Panc1 (cell line): ENCODE measurements around the gene CAMKK2.

Experiments used
- CTCF ChIP-seq: fragments of 450-650 bp; IDR thresholded peaks from 2 replicates; pipeline ENCODE4 v1.5.1; 2017; ENCODE audit warnings: mild to moderate bottlenecking
- POLR2AphosphoS5 ChIP-seq: IDR thresholded peaks from 2 replicates; pipeline ENCODE4 v1.6.1; 2012; ENCODE audit warnings: mild to moderate bottlenecking, low read depth, low read length, moderate library complexity
- REST ChIP-seq, 2 experiments: IDR thresholded peaks; 2 replicates each; pipeline ENCODE4 v1.6.1; 2011 to 2012; ENCODE audit warnings: low read depth in 2 of 2, control low read depth in 1 of 2, low read length in 1 of 2, mild to moderate bottlenecking in 1 of 2, moderate library complexity in 1 of 2; ENCODE audit not compliant: insufficient read depth in 1 of 2
- SIN3A ChIP-seq: IDR thresholded peaks from 2 replicates; pipeline ENCODE4 v1.6.1; 2012; ENCODE audit warnings: low read depth, mild to moderate bottlenecking, low read length, moderate library complexity, borderline replicate concordance; ENCODE audit not compliant: insufficient read depth
- TCF7L2 ChIP-seq: IDR thresholded peaks from 2 replicates; pipeline ENCODE4 v1.6.1; 2011; ENCODE audit warnings: mild to moderate bottlenecking, low read depth, low read length, inconsistent platforms

DNA sequence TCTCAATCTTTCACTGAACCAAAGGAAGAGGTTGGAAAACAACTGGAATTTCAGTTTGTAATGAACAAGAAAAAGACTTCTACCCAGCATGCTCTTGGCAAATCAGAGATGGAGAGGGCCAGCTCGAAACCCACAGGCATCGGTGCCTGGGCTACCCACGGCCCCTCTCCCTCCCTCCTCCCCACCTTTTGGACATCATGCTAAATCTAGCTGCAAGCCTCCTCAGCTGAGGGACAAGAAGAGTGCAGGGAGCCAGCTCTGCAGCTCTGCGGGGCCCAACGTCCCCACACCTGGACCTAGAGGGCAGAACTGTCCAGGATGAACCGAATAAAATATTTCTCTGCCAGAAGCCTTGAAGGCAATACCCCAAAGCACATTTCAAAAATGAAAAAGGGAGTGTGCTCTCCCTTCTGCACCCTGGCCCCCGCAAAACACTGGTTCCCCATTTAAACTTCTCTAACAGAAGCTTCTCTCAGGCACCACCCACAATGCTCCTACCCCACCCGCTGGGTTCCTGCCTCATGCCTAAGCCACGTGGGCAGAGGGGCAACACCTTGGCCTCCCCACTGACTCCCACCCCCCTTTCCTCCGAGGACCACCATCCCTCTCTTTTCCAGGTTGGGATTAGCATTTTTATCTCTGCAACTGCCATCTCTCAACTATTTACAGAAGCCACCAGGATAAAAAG lies 8.2 kb downstream of the CAMKK2 start:
- TF ChIP-seq CTCF (no peak), REST (IDR thresholded peaks at IDR 0.05; ENCODE audit: insufficient read depth in 1 of 2, low read depth in 2 of 2, low read length in 1 of 2) (no peak), POLR2AphosphoS5 (no peak), TCF7L2 (no peak), SIN3A (no peak)
